ENCODE measurements around the gene RNF166.

The RNF166 gene

DNA sequence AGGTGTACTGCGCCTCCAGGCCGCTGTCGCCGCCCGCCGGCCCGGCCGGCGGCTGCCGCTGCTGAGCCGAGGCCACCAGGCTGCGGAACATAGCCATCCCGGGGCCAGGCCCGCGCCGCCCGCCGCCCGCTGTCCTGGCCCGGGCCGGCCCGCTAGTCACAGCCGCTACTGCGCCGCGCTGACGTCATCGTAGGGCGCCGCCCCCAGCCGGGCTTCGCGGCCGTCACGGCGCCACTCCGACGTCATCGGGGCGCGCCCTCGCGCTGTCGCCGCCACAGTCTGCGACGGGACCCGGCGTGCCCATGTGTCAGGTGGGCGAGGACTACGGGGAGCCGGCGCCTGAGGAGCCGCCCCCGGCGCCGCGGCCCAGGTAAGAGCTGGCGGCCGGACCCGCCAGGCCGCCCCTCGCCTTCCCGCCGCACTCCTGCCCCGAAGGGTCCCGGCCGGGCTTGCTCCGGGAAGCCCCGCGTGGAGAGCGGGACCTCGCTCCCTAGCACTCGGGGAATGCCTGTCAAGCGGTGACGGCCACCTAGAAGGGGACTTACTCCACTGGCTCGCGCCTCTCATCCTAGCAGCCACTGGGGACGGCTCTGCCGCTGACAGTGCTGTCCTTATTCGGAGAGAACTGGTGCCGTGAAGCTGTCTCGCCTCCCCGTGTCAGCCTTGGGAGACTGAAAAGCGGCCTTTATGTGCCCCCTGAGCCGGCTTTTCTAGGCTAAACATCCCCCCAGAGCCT lies at the start of gene RNF166, which contains the start of gene CTU2:
Gene RNF166 (minus strand): TSS at position 180 of the 736 bp plus-strand sequence. CDS start 83 bp downstream, at position 97.
Gene CTU2 (plus strand): TSS at position 275 of the 736 bp plus-strand sequence. CDS start 28 bp downstream, at position 303.
- Mint-ChIP-seq H3K9me3 (no peaks in the 10 kb centered on the region), H3K4me1 (ENCODE audit: low read depth) (peaks cover 31% of the 10 kb centered on the region), H3K36me3 (ENCODE audit: low read depth) (peaks cover 25% of the 10 kb centered on the region), H3K27me3 (ENCODE audit: low read depth) (no peaks in the 10 kb centered on the region), H3K27ac (peak within 1 kb of the TSS; percentile 92), H3K4me3 (peak within 1 kb of the TSS; percentile 85)
- DNase-seq (ENCODE audit: low spot score) = peak; percentile 95

GRCh38 chr16:88754912-88755744 lies 48.9 kb upstream of the RNF166 start:
- Mint-ChIP-seq H3K27me3 (ENCODE audit: low read depth) (no peaks in the 10 kb centered on the region), H3K27ac (no peak overlapping the region), H3K4me1 (ENCODE audit: low read depth) (peaks cover 6% of the 10 kb centered on the region), H3K4me3 (no peak overlapping the region), H3K9me3 (no peaks in the 10 kb centered on the region), H3K36me3 (ENCODE audit: low read depth) (peaks cover 8% of the 10 kb centered on the region)
- no peak for DNase-seq (ENCODE audit: low spot score)

GRCh38 chr16:88754109-88754911 lies 48.1 kb upstream of the RNF166 start:
- H3K4me3 Mint-ChIP-seq = no peak overlapping the region
- H3K36me3 Mint-ChIP-seq (ENCODE audit: low read depth) = peaks cover 6% of the 10 kb centered on the region
- H3K4me1 Mint-ChIP-seq (ENCODE audit: low read depth) = peaks cover 4% of the 10 kb centered on the region
- DNase-seq (ENCODE audit: low spot score) = no peak
- no peaks in the 10 kb centered on the region for H3K9me3 Mint-ChIP-seq
- H3K27me3 Mint-ChIP-seq (ENCODE audit: low read depth) = no peaks in the 10 kb centered on the region
- H3K27ac Mint-ChIP-seq = no peak overlapping the region

DNA sequence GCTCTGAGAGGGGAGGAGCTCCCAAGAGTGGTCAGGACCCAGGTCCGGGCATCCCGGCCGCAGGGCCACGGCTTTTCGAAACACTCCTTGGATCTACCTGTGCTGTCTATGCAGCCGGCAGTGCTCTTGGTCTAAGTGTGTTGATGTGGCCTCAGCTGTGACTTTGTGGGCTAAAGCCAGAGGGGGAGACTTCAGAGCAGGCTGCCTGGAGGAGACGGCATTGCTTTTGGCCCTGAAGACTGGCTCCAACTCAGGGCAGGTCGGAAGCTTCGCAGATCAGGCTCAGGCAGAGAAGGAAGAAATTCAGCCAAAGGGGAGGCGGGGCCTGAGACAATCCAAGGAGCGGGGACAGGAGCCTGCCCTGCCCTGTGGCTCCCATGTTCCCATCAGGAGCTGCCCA lies 47.4 kb upstream of the RNF166 start:
- H3K36me3 Mint-ChIP-seq (ENCODE audit: low read depth) = peaks cover 5% of the 10 kb centered on the region
- H3K27me3 Mint-ChIP-seq (ENCODE audit: low read depth) = no peaks in the 10 kb centered on the region
- no peak for DNase-seq (ENCODE audit: low spot score)
- peaks cover under 1% of the 10 kb centered on the region for H3K4me1 Mint-ChIP-seq (ENCODE audit: low read depth)
- H3K27ac Mint-ChIP-seq = peak overlapping the region; percentile 26
- H3K4me3 Mint-ChIP-seq = no peak overlapping the region
- no peaks in the 10 kb centered on the region for H3K9me3 Mint-ChIP-seq

GRCh38 chr16:88753191-88753590 lies 47.0 kb upstream of the RNF166 start:
- Mint-ChIP-seq H3K27ac (no peak overlapping the region), H3K27me3 (ENCODE audit: low read depth) (no peaks in the 10 kb centered on the region), H3K4me1 (ENCODE audit: low read depth) (no peaks in the 10 kb centered on the region), H3K9me3 (no peaks in the 10 kb centered on the region), H3K4me3 (no peak overlapping the region), H3K36me3 (ENCODE audit: low read depth) (peaks cover 5% of the 10 kb centered on the region)
- no peak for DNase-seq (ENCODE audit: low spot score)

DNA sequence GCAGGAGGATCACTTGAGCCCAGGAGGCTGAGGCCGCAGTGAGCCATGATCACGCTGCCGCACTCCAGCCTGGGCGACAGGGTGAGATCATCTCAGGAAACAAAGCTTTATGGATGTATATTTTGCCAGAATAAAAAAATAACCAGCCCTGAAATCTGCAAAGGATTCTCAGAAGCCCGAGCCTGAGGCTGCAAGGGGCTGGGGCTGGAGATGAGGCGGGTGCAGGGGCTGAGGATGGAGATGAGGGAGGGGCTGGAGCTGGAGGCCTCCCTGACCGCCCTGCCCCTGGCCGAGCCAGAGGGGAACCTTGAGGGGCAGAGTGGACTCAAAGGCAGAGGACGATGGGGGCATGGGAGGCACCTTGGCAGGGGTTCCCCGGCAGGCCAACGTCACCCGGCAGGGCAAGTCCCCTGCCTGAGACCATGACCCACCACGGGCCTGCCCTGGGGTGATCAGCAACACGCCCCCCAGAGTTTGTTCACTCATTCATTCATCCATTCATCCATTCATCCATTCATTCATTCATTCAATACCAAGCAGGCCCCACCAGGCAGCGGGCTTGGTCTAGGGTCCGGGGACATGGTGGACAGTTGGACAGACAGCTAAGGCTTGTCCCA lies 46.3 kb upstream of the RNF166 start:
- Mint-ChIP-seq H3K36me3 (ENCODE audit: low read depth) (peaks cover 5% of the 10 kb centered on the region), H3K4me1 (ENCODE audit: low read depth) (no peaks in the 10 kb centered on the region), H3K4me3 (no peak overlapping the region), H3K27ac (no peak overlapping the region), H3K9me3 (no peaks in the 10 kb centered on the region), H3K27me3 (ENCODE audit: low read depth) (no peaks in the 10 kb centered on the region)
- DNase-seq (ENCODE audit: low spot score) = no peak

GRCh38 chr16:88750854-88751253 lies 44.6 kb upstream of the RNF166 start:
- Mint-ChIP-seq H3K27ac (no peak overlapping the region), H3K4me1 (ENCODE audit: low read depth) (peaks cover 7% of the 10 kb centered on the region), H3K4me3 (no peak overlapping the region), H3K36me3 (ENCODE audit: low read depth) (peaks cover 5% of the 10 kb centered on the region), H3K27me3 (ENCODE audit: low read depth) (no peaks in the 10 kb centered on the region), H3K9me3 (no peaks in the 10 kb centered on the region)
- DNase-seq (ENCODE audit: low spot score) = no peak

GRCh38 chr16:88749358-88749757 lies 43.1 kb upstream of the RNF166 start:
- Mint-ChIP-seq H3K4me1 (ENCODE audit: low read depth) (peaks cover 10% of the 10 kb centered on the region), H3K9me3 (no peaks in the 10 kb centered on the region), H3K36me3 (ENCODE audit: low read depth) (peaks cover 5% of the 10 kb centered on the region), H3K27ac (no peak overlapping the region), H3K4me3 (no peak overlapping the region), H3K27me3 (ENCODE audit: low read depth) (no peaks in the 10 kb centered on the region)
- DNase-seq (ENCODE audit: low spot score) = no peak

DNA sequence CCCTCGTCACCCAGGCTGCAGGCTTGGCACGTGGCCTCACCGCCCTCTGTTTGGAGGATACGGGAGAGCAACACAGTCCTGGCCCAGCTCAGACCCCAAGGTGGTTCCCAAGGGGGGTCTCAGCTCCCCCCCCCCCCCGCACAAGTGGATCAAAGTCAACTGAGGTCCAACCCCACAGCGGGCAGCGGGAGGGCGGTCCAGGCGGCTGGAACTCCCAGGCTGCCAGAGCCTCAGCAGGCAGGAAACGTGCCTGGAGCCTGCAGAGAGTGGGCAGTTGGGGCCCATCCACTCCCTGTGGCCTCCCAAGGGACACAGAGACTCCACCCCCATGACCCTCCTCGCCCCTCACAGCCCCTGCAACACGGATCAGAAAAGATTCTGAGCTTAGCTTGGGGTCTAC lies 42.2 kb upstream of the RNF166 start:
- H3K27me3 Mint-ChIP-seq (ENCODE audit: low read depth) = no peaks in the 10 kb centered on the region
- DNase-seq (ENCODE audit: low spot score) = no peak
- no peaks in the 10 kb centered on the region for H3K9me3 Mint-ChIP-seq
- no peak overlapping the region for H3K4me3 Mint-ChIP-seq
- no peak overlapping the region for H3K27ac Mint-ChIP-seq
- peaks cover 10% of the 10 kb centered on the region for H3K4me1 Mint-ChIP-seq (ENCODE audit: low read depth)
- H3K36me3 Mint-ChIP-seq (ENCODE audit: low read depth) = peaks cover 4% of the 10 kb centered on the region

DNA sequence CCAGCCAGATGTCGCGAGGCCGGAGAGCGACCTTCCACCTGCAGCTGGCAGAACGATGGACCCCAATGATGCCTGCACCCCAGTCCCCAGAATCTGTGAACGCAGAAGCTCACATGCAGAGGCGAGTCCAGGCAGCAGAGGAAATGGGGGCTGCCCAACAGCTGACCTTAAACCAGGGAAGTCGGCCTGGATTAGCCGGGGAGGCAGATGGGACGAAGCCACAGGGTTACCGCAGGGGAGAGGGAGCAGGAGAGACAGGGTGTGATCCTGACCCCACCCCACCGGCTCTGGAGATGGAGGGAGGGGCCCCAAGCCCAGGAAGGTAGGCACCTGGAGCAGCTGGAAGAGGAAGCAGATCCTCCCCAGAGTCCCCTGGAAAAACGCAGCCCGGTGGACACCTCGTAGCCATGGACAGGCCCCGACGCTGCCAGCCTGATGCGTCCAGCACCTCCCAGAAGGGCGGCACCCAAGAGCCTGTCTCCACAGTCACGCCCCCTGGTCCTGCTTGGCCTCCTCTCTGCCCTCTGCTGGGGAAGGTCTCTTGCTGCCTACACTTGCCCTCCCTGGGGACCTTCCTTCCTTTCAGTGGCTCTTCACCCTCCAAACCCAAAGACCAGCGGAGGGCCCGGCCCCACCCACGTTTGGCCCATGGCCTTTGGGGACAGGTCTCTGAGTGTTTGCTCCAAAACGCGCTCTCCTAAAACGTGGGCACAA lies 41.5 kb upstream of the RNF166 start:
- H3K36me3 Mint-ChIP-seq (ENCODE audit: low read depth) = peaks cover 4% of the 10 kb centered on the region
- H3K27me3 Mint-ChIP-seq (ENCODE audit: low read depth) = no peaks in the 10 kb centered on the region
- no peaks in the 10 kb centered on the region for H3K9me3 Mint-ChIP-seq
- H3K4me3 Mint-ChIP-seq = no peak overlapping the region
- peak; percentile 19 for DNase-seq (ENCODE audit: low spot score)
- H3K27ac Mint-ChIP-seq = no peak overlapping the region
- peaks cover 10% of the 10 kb centered on the region for H3K4me1 Mint-ChIP-seq (ENCODE audit: low read depth)

DNA sequence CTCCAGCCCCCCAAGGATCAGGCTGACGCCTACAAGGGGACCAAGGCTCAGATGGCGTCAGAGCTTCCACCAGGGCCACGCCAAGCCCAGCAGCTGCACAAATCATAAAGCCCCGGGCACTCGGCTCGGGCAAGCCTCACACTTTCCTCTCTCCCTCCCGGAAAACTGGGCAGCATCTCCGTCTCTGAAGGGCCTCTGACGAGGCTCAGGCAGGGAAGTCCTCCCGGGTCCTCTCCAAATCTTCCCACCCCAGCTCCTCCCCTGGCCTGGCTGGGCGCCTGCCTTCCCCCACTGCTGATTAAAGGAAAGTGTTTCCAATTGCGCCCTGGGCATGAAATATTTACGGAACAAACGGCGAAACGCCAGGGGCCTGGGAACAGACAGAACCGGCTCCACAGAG lies 40.3 kb upstream of the RNF166 start:
- no peak overlapping the region for H3K4me3 Mint-ChIP-seq
- peaks cover 10% of the 10 kb centered on the region for H3K4me1 Mint-ChIP-seq (ENCODE audit: low read depth)
- no peaks in the 10 kb centered on the region for H3K27me3 Mint-ChIP-seq (ENCODE audit: low read depth)
- H3K27ac Mint-ChIP-seq = peak overlapping the region; percentile 76
- no peak for DNase-seq (ENCODE audit: low spot score)
- H3K9me3 Mint-ChIP-seq = no peaks in the 10 kb centered on the region
- peaks cover under 1% of the 10 kb centered on the region for H3K36me3 Mint-ChIP-seq (ENCODE audit: low read depth)

DNA sequence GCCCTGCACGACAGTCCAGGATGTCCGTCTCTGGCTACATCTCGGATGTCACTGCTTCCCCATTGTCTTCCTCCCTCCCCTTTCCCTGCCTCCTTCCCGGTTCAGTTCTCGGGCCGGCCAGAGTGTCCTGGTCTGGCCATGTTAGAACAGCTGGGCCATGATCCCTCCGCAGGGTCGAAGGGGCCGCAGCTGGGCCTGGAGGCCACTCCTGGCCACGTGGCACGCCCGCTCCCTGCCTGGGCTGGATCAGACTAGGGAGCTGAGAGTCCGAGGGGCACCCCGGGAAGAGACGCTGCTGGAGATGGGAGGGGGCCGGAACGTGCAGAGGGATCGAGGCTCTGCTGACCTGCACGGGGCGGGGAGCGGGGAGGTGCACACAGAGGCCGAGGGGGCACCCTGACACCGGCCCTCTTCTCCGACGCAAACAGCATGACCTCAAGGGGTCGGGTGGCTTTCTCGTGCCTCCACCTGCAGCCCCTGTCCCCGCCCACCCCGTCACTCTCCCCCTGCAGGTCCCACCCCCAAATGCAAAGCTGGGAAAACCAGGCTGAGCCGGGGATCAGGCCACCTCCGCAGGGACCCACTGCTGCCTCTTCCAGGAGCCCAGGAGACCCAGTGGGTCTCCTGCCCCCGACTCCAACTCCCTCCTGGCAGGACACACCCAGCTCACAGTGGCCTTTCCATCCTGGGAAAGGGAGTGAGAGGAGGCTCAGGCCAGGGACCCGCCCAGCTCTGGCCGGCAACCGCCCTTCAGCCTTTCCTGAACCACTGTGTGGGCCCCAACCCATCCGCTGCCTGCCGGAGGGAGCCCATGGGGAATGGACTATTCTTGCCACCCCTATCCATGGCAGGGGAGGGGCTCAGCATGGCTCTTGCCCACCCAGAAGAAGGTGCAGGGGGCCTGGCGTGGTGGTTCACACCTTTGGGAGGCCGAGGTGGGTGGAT lies 38.6 kb upstream of the RNF166 start:
- H3K27ac Mint-ChIP-seq = no peak overlapping the region
- no peaks in the 10 kb centered on the region for H3K9me3 Mint-ChIP-seq
- H3K27me3 Mint-ChIP-seq (ENCODE audit: low read depth) = no peaks in the 10 kb centered on the region
- DNase-seq (ENCODE audit: low spot score) = no peak
- H3K4me1 Mint-ChIP-seq (ENCODE audit: low read depth) = peaks cover 10% of the 10 kb centered on the region
- peaks cover 5% of the 10 kb centered on the region for H3K36me3 Mint-ChIP-seq (ENCODE audit: low read depth)
- no peak overlapping the region for H3K4me3 Mint-ChIP-seq
